HG03064 (cell line): ENCODE measurements around the gene INTS14.

Experiments
- ATAC-seq: cut with Tn5 transposase; IDR thresholded peaks from one replicate; pipeline ENCODE4 v1.9.1; 2021; ENCODE audit warnings: low read depth; ENCODE audit not compliant: unreplicated experiment

Gene INTS14

DNA sequence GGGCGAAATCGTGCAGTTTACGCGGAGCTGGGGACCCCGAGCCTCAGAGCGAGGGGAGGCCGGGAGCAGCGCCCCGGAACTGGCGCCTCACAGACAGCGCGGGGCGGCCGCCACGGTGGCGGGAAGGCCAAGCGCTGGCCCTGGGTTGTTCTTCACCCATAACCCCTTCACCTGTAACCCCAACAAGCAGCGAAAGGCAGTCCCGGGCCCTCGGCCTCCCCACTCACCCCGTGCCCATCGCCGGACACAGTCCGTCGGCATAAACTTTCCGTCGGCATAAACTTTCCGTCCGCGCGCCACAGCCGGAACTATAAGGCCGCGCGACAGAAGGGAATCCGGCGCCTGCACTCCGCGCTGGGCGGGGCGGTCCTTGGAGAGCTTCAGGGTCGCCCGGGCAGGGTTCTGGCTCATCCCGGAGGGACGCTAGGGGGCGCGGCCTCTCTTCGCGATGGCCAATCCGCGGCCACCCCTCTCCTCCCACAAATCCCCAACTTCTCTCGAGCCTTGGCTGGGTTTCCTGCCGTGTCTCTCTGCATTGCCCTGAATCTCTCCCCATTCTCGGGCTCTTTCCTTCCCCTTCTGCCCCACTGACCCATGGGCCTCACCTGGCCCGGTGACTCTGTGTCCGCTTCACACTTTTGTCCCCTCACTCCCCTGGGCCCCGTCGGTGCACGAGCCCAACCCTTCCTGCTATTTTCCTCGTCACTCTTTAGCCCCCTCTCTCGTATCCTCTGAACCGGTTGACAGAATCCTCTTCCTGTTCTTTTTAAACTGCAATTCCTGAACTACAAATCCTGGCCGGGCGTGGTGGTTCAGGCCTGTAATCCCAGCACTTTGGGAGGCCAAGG, at the start of gene INTS14:
TSS of gene INTS14 (minus strand) at position 261 of the 848 bp plus-strand sequence. CDS start 3,751 bp downstream, outside the sequence.
- ATAC-seq, result peak; percentile 85

DNA sequence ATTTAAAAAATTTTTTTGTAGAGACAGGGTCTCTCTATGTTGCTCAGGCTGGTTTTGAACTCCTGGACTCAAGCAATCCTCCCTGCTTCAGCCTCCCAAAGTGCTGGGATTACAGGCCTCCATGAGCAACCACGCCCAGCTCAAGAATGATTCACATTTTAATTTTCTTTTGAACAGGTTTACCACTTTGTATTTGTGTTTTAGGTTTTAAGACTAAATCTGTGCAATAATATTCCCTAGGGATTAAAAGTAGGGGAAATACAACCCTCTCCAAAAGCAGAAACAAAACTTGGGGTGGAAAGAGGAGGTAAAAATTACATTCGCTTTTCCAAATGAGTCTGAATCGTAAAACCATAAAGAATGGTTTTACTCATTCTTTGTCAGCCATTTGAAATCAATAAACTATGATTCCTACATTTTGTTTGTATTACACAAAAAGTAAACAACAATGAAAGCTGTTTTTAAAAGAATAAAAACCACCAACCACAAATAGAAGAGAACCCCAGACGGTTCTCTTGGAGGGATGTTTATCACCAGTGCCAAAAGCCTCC, 48.6 kb upstream of the INTS14 start:
- ATAC-seq, result no peak

DNA sequence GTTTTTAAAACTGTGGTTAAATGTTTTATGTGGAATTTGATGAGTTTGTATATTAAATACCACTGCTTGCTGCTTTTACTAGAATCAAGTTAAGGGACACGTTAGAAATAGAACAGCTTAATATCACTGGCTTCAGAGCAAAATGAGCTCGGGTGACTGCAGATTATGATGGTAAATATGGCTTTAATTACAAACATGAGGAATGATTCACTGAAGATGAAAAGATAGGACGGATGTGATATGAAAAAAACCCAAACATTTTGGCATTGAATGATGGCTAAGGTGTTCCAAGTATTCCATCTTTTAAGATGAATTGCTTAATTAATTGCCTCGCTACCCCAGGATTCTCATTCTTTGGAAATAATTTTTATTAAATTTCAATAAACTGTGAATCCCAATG, 44.5 kb upstream of the INTS14 start:
- ATAC-seq, result no peak

DNA sequence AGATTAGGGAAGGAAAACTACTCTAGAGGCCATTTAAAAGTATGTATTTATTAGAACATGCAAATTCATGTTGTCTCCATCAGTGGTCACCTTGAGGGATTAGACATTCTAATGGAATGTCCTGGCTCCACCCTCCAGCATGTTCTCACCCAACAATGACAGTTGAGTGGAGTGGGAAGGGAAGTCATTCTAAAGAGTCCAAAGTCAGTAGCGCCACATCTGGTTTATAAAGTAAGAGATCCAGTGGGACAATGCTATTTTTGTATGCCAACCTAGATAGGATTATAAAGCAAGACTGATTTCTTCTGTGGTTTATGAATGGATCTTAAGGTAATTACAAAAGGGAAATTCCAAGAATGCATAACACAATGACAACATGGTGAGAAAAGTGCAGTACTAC, 44.1 kb upstream of the INTS14 start:
- ATAC-seq, result no peak

DNA sequence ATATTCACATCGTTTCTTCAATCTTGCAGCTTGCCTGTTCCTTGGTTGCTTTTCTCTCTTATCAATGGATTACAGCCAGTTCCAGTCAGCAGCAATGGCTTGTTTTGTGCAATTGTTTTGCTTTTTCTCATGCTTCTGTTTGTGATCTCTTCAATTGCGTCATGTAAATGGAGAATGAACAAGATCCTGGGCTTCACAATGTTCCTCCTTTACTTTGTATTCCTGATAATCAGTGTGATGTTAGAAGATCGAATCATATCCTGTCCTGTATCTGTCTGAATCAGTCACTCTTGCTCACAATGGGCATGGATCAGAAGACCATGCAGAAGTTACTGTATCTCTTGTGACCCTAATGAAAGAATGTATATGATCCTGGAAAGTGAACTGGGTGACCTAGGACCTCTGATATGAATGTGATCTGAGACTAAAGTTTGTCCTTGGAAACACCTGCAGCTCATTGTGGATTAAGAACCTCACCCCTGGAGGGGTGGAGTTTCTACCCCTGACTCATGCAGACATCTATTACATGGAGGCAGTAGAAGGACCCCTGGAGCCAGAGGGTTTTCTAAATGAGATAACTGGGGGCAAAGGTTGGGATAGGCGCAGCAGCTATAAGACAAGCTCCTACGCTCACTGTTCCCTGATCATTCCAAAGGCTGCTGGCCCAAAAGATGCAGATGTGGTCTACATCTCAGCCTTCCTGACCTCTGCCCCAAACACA, 43.0 kb upstream of the INTS14 start:
- no peak for ATAC-seq

DNA sequence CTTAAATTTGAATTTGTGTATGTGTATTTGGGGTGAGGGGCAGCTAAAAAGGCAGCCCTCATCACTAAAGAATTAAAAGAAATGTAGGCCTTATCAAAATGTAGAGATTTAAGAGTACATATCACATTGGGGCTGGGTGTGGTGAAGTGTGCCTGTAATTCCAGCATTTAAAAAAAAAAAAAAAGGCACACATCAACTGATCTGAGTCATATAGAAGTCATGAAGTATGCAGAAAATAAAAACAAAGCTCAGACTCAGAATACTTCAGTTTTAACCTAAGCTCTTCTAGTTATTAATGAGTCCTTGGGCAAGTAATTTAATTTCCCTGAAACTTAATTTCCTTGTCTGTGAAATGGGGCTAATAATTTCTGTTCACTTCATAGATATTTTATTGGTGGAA, 42.4 kb upstream of the INTS14 start:
- ATAC-seq, result no peak

DNA sequence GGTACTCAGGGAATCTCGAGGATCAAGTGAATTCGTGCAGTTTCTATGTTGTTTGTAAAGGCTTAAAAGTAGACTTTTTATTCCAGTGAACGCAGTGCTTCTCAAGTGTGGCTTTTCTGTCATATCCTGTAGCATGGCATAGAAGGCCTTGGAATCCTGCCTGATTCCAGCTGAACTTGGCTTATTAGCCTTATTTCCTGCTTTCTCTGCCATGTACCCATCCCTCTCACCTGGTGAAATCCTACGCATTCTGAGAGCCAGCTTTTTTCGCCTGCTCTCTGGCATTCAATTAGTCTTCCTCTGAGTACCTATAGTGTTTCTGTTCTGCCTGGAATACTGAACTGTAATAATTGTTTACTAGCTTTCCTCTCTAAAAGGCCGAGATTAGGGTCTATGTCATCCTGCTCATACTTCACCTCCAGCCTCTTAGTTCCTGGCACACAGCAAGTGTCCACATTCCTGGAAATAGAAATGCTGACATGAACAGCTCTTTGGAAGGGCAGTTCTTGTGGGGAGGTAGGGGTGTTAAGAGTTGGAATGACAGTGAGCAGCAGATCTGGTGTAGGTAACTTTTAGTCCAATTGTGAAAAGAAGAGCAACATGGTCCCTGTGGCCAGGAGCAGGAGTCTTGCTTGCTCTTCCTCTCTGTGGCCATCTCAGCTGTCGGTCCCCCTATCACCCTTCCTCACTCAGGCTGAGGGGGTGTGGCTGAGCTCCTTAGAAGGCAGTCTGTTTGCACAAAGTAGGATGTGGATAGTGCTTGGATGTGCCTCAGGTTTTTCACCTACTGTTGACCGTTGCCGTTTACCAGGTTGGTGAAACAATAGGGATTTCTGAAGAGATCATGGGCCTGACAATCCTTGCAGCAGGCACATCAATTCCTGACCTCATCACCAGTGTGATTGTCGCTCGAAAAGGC, 41.2 kb upstream of the INTS14 start:
- no peak for ATAC-seq

GRCh38 chr15:65651042-65651322, 40.1 kb upstream of the INTS14 start:
- no peak for ATAC-seq

GRCh38 chr15:65650312-65651041, 39.5 kb upstream of the INTS14 start:
- ATAC-seq, result no peak

GRCh38 chr15:65646486-65646885, 35.6 kb upstream of the INTS14 start:
- no peak for ATAC-seq

DNA sequence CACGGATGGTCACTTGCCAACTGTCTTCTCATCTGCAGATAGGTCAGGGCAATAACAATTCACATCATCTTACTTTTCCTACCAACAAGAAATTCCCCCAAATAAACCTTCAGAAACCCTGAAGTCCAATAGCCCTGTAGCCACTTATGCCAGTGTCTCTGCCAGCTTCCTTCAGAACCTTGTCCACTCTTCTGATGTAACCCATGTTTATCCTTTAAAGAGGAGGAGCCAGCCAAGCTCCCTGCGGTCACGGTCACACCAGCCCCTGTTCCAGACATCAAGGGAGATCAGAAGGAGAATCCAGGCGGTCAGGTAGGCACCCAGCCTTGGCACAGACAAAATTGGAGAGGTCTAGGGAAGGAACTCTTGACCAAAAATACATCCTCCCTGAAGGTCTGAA, 34.5 kb upstream of the INTS14 start:
- no peak for ATAC-seq

DNA sequence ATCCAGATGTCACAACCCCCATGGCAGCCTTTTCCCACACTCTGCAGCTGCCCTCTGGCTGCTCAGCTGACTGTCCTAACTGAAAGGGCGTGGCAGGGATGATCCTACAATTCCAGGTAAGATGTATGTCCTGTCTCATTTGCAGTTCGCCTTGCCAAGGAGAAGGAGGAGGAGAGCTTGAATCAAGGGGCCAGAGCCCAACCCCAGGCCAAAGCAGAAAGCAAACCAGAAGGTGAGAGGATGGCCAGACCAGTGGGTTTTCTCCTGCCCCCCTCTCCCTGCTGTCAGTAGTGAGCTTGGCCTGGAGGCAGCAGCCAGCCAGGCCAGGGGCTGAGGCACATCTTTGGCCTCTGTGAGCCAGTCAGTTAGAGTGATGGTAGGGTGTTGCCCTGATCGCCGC, 33.4 kb upstream of the INTS14 start:
- ATAC-seq, result no peak

- ATAC-seq, result no peak
Measured at GRCh38 chr15:65642594-65642993, 31.7 kb upstream of the INTS14 start.

- no peak for ATAC-seq
Measured at GRCh38 chr15:65641768-65642475, 31.0 kb upstream of the INTS14 start.

DNA sequence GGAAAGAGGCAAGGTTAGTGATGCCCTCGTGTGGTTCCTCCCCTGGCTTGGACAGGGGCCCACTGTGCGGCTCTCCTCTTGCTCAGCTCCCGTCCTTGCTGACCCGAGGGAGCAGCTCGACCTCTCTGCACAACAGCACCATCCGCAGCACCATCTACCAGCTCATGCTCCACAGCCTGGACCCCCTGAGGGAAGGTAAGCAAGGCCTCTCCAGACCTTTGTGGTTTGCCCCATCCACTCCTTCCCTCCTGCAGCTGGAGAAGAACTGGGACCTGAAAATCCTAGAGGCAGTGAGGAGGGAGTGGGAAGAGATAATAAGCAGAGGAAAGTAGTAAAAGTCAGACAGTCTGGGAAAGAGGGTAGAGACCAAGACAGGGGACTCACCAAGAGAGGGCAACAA, 28.6 kb upstream of the INTS14 start:
- ATAC-seq, result no peak

DNA sequence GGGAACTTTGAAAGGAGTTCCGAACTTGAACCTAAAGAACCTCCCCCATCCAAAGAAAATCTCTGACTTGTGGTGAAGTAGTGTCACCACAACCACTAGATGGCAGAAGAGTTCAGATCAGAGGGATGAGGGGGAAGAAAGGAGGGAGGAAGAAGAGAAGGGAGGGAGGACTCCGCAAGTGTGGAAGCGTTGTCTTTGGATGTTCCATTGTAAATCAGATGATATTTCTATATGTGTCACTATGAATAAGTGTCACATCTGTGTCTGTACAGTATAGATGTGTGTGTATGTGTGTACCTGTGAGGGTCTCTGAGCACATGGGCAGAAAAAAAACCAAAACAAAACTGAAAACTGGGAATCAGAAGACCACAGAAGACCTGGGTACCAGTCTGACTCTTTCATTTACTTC, 27.8 kb upstream of the INTS14 start:
- ATAC-seq, result no peak

DNA sequence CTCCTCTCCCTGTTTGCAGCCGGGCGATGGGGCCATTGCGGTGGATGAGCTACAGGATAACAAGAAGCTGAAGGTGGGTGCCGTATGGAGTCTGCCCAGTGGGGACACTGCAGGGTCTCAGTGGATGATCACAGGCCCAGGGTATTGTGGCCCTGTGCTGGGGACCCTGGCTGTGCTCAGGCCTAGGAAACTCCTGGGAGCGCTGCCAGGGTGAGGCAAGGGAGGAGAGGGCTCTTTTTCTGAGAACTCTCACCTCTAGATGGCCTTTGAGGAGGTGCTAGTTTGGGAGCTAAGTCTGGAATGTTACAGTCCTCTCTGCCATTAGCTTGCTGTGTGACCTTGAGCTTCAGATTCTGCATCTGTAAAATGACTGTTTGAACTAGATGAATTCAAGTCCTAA, 27.2 kb upstream of the INTS14 start:
- no peak for ATAC-seq

GRCh38 chr15:65634356-65634755, 23.4 kb upstream of the INTS14 start:
- ATAC-seq, result no peak

DNA sequence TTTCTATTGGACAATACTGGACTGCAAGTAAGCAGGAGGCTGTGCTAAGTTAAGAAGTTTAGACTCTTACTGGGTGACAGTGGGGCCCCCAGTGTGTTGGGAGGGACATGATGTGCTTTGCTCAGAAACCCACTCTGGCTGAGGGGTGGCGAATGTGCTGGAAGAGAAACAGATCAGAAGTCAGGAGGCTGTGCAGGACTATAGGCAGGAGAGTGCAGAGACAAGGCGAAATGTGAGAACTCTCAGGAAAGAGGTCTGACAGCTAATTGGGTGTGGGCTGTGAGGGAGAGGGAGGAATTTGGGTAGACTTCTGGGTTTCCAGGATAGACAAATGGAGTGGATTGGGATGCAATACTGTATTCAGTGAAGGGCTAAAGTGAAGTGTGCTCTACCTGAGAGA, 22.8 kb upstream of the INTS14 start:
- ATAC-seq, result no peak
